NCI-H774 (cell line): ENCODE measurements around the gene SMAP1.

ENCODE experiments used
- DNase-seq: peaks from one replicate; lab custom pipeline; 2025; lab: John Stamatoyannopoulos, UW

SMAP1 gene

GRCh38 chr6:70900047-70900446 is 232.4 kb downstream of the SMAP1 start:
- no peak for DNase-seq

GRCh38 chr6:70901324-70901723 is 233.6 kb downstream of the SMAP1 start:
- no peak for DNase-seq

DNA sequence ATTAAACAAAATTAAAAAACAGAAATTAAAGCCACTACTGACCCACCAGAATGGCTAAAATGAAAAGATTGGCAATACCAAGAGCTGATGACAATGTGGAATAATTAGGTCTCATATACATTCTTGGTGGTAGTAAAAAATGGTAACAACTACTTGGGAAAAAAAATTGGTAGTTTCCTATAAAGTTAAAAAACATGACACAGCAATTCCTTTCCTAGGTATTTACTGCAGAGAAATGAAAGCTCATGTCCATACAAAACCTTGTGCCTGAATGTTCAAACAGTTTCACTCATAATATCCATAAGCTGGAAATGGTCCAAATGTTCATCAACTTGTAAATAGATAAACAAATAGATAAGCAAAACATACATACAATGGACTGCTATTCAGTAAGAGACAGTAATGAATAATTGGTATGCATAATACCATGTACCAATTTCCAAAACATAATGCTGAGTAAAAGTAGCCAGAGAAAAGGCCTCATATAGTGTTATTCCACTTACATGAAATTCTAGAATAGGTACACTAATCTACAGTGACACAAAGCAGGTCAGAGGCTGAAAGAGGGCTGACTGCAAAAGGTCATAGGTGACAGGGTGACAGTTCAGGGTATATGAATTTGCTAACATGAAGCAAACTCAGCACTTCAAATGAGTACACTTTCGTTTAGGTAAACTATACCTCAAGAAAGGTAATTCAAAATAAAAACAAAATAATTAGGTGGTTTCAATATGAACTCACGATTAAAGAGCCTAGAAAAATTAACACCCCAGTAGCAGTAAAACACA is 236.2 kb downstream of the SMAP1 start:
- no peak for DNase-seq

DNA sequence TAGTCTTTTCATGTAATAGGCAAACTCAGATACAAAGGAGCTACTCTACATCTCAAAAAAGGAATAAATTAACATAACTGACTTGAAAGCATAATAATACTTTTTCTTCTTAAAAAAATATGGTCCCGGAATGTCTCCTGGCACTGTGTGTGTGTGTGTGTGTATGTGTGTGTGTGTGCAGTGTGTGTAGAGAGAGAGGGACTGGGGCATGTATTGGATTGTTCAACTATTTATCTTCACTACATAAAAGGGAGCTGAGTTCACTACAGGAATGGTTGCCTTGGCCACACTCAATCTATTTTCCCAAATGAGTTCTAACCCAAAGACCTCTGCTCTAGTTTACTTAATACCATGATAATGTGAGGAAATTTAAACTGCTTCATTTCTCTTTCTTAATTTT is 238.1 kb downstream of the SMAP1 start:
- DNase-seq = no peak
